Endothelial cell (in vitro differentiated cells): ENCODE measurements around the gene SAFB2. TPM values are rescaled to one million over a fixed set of nuclear protein-coding genes. Genes with fewer than 3 reads are reported as not detected.

Source experiments
- DNase-seq: peaks from one replicate; pipeline ENCODE4 v3.0.0; 2021; ENCODE audit warnings: low spot score
- H3K27ac Mint-ChIP-seq: one replicate; pipeline ENCODE4 v1.8.0; 2021; ENCODE audit warnings: mixed read lengths, inconsistent platforms; ENCODE audit not compliant: unreplicated experiment
- H3K27me3 Mint-ChIP-seq: one replicate; pipeline ENCODE4 v1.8.0; 2021; ENCODE audit warnings: mild to moderate bottlenecking, moderate library complexity, mixed read lengths, inconsistent platforms; ENCODE audit not compliant: unreplicated experiment
- H3K36me3 Mint-ChIP-seq: one replicate; pipeline ENCODE4 v1.8.0; 2021; ENCODE audit warnings: mild to moderate bottlenecking, low read depth, mixed read lengths, inconsistent platforms; ENCODE audit not compliant: unreplicated experiment
- H3K4me1 Mint-ChIP-seq: one replicate; pipeline ENCODE4 v1.8.0; 2021; ENCODE audit warnings: mild to moderate bottlenecking, mixed read lengths, inconsistent platforms; ENCODE audit not compliant: unreplicated experiment
- H3K4me3 Mint-ChIP-seq: one replicate; pipeline ENCODE4 v1.8.0; 2021; ENCODE audit warnings: mild to moderate bottlenecking, mixed read lengths, inconsistent platforms; ENCODE audit not compliant: unreplicated experiment
- H3K9me3 Mint-ChIP-seq: one replicate; pipeline ENCODE4 v1.8.0; 2021; ENCODE audit warnings: mixed read lengths, inconsistent platforms; ENCODE audit not compliant: unreplicated experiment
- total RNA-seq: library from RNA; stranded (reverse); fragmentation: NEBNext Ultra II Directional; extraction: Animal tissue kit (Norgen Biotek cat#: 25700); gene quantifications from one replicate; pipeline ENCODE4 v1.2.1, GENCODE V29; 2021; ENCODE audit not compliant: unreplicated experiment
- TF ChIP-seq, protein P1 (sequence below): fragments of 200-600 bp; sonication (generic); IDR thresholded peaks from one replicate; pipeline ENCODE4 v1.5.0; 2021; ENCODE audit warnings: antibody characterized with exemption; ENCODE audit not compliant: unreplicated experiment

Gene SAFB2
- total RNA-seq, 1 donor from 2014 or later: 85.5 TPM

DNA sequence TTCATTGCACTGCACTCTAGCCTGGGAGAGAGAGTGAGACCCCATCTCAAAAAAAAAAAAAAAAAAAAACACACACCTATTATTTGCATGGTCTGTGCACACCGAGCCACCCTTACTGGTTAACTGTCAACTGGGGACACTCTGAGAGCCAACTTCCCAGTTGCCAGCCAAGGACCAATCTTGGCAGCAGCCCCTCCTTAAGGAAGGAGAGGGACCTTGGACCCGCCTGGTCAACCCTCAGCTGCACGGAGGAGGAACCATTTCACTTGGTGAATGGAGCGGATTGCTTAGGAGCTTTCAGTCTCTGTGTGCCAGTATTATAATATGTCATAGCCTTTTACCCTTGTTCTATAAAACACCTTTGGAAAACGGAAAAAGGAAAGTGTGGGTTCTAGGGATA is 32.8 kb upstream of the SAFB2 start:
- Mint-ChIP-seq H3K9me3 (no peaks in the 10 kb centered on the region), H3K36me3 (peaks cover 45% of the 10 kb centered on the region), H3K4me3 (no peak overlapping the region), H3K4me1 (no peaks in the 10 kb centered on the region), H3K27me3 (peaks cover 4% of the 10 kb centered on the region), H3K27ac (no peak overlapping the region)
- TF ChIP-seq, protein P1, sequence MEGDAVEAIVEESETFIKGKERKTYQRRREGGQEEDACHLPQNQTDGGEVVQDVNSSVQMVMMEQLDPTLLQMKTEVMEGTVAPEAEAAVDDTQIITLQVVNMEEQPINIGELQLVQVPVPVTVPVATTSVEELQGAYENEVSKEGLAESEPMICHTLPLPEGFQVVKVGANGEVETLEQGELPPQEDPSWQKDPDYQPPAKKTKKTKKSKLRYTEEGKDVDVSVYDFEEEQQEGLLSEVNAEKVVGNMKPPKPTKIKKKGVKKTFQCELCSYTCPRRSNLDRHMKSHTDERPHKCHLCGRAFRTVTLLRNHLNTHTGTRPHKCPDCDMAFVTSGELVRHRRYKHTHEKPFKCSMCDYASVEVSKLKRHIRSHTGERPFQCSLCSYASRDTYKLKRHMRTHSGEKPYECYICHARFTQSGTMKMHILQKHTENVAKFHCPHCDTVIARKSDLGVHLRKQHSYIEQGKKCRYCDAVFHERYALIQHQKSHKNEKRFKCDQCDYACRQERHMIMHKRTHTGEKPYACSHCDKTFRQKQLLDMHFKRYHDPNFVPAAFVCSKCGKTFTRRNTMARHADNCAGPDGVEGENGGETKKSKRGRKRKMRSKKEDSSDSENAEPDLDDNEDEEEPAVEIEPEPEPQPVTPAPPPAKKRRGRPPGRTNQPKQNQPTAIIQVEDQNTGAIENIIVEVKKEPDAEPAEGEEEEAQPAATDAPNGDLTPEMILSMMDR: no peak
- DNase-seq: no peak

DNA sequence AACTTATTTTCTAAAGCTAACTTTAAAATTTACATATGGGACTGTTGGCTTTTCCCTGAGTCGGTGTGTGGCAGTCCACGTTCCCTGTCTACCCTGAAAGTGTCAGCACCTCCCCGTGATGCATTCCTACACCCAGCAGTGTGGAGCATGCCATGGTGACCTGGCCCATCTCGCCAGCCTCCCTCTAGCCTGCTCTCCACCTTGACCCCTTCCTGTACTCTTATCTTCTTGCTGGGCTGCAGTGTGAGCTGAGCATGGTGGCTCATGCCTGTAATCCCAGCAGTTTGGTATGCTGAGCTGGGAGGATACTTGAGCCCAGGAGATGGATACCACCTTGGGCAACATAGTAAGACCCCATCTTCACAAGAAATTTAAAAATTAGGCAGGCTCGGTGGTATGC is 32.4 kb upstream of the SAFB2 start:
- no peak for DNase-seq
- Mint-ChIP-seq H3K27ac (peak overlapping the region; percentile 5), H3K27me3 (peaks cover 4% of the 10 kb centered on the region), H3K4me1 (no peaks in the 10 kb centered on the region), H3K4me3 (no peak overlapping the region), H3K9me3 (no peaks in the 10 kb centered on the region), H3K36me3 (peaks cover 46% of the 10 kb centered on the region)
- TF ChIP-seq, protein P1: no peak

DNA sequence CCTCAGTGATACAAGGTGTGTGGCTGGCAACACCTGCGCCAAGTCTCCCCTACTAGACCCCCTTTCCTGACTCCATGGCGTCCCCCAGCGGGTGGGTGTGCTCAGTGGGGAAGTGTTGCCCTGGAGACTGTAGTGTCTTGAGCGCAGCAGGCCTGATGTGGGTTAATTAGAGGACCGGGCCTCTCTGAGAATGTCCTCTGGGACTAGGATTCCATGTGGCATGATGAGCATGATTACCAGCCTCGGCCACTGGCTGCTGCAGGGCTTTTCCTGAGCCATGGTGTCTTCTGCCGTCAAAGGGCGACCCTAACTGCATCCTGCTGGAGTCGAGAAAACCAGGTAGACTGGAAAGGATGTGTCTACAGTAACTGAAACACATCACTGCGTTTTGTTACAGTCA is 29.7 kb upstream of the SAFB2 start:
- TF ChIP-seq, protein P1: no peak
- no peak for DNase-seq
- Mint-ChIP-seq H3K4me1 (no peaks in the 10 kb centered on the region), H3K36me3 (peaks cover 58% of the 10 kb centered on the region), H3K9me3 (no peaks in the 10 kb centered on the region), H3K27me3 (peaks cover 3% of the 10 kb centered on the region), H3K4me3 (peak overlapping the region; percentile 76), H3K27ac (peak overlapping the region; percentile 18)

DNA sequence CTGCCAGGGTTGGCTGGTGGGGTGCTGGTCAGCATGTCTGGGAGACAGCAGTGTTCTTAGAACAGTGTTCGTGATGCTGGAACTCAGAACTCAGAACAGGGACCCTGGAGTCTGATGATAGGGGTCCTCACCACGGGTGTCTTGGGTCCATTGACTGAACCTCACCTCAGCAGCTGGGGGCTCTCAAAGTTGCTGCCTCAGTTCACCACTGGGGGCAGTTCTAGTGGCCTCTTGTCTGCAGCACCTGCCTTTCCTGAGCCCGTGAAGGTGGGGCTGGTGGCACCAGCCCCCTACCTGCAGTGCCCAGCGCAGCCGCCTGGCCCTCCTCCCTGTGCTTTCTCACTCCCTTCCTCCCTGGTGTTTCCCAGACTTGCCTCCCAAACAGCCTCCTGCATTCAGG is 28.8 kb upstream of the SAFB2 start:
- no peak for DNase-seq
- Mint-ChIP-seq H3K27ac (no peak overlapping the region), H3K36me3 (peaks cover 62% of the 10 kb centered on the region)

DNA sequence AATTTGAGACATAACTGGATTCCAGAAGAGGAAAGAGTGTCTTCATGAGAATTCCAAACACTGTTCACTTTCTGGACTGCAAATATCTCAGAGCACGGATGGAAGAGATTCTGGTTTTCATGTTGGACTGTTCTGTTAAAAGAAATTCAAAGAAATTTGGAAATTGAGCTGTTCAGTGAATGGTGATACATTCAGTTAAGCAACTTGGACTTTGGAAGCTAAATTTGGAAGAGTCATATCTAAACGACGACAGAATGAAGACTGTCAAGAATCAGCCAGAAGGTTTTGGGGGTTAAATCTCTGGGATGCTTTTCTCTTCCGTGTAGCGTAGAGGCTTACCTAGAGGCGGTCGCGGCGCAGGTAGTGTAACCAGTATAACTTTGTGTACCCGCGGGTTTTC is 25.9 kb upstream of the SAFB2 start:
- Mint-ChIP-seq H3K27me3 (peaks cover 2% of the 10 kb centered on the region), H3K4me1 (no peaks in the 10 kb centered on the region), H3K36me3 (peaks cover 73% of the 10 kb centered on the region), H3K4me3 (no peak overlapping the region), H3K27ac (no peak overlapping the region), H3K9me3 (no peaks in the 10 kb centered on the region)
- TF ChIP-seq, protein P1: no peak
- no peak for DNase-seq

More for the DNA sequence above, 28.8 kb upstream of the SAFB2 start:
- Mint-ChIP-seq H3K9me3 (no peaks in the 10 kb centered on the region), H3K4me1 (no peaks in the 10 kb centered on the region), H3K4me3 (no peak overlapping the region), H3K27me3 (peaks cover 5% of the 10 kb centered on the region)
- TF ChIP-seq, protein P1: no peak
